Sciatic nerve (tissue), 2 donors: ENCODE measurements around the gene NDUFC2. TPM values are rescaled to one million over a fixed set of nuclear protein-coding genes. Genes with fewer than 3 reads are reported as not detected.
"Not testable (repeated sequence)": the region's sequence is repeated elsewhere in the genome, so short reads cannot be mapped to it uniquely, and the experiment has no call there.

Source experiments
- ATAC-seq: fragments of 200-7000 bp; cut with Tn5 transposase; one replicate; pipeline ENCODE4 v1.9.1; 2020; ENCODE audit warnings: mild to moderate bottlenecking, moderate library complexity
- DNase-seq: peaks from one replicate; pipeline ENCODE4 v3.0.0-alpha.2; 2020; ENCODE audit warnings: low spot score
- intact Hi-C: fragments of 100-400 bp; cut with DNase I; formaldehyde crosslinking; loops from one replicate; pipeline ENCODE4 v1.14.2; 2022
- total RNA-seq: library from RNA; stranded (reverse); fragmentation: NEBNext Ultra II Directional; extraction: Animal tissue kit (Norgen Biotek cat#: 25700); gene quantifications from one replicate; pipeline ENCODE4 v1.2.1, GENCODE V29; 2021
- donor health status: DM: no; HTN: no; CAD: no.
- donor health status: DM: no; HTN: no; CAD: no.

The NDUFC2 gene
- total RNA-seq: 123 TPM

DNA sequence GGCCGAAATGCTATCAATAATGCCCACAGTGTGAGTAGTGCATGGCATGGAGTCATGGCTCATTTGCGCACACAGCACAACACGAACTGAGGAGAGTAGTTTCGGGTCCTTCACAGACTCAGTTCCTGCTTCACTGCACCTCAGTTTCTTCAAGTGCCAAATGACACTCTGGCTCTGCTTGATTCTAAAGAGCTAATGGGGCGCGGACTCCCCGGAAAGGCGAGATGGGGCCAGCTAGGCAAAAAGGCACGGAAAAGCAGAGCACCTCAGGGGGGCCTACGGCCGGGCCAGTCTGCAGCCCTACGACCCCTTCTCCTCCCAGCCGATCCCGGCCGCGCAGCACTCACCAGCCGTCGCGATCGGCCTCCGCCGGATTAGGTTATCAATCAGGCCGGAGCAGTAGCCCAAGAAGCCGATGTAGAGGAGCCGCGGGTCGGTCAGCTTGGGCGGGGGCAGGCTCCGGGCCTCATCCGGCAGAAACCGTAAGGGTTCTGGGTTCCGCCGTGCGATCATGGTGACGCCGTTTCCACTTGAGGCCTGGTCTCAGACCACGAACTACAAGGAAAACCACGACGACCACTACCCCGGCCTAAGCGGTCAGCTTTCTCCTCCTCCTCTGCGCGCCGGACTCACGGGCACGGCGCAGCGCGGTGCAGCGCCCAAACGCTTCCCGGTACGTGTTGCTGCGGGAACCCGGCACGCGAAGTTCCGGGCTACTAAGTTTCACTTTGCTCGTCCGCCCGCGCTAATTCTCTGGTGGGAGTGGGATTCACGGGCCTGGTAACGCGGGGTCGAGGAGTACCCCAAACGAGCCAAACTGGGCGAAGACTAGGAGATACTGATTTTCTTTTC lies at the start of gene NDUFC2:
Gene NDUFC2 (minus strand): TSS at position 631 of the 852 bp plus-strand sequence. CDS start 118 bp downstream, at position 513.
- peak; percentile 97 for ATAC-seq
- intact Hi-C loops: no loop called here
- peak; percentile 86 for DNase-seq

GRCh38 chr11:78127403-78127802 lies 47.7 kb upstream of the NDUFC2 start:
- no peak for ATAC-seq
- DNase-seq: no peak
- intact Hi-C loops: no loop called here

GRCh38 chr11:78112582-78113275 lies 33.1 kb upstream of the NDUFC2 start:
- ATAC-seq (no peak), DNase-seq (no peak)
- intact Hi-C loops: no loop called here

- DNase-seq: no peak
- ATAC-seq: no peak
- intact Hi-C loops: no loop called here
Measured at GRCh38 chr11:78111298-78111697, 31.6 kb upstream of the NDUFC2 start.

DNA sequence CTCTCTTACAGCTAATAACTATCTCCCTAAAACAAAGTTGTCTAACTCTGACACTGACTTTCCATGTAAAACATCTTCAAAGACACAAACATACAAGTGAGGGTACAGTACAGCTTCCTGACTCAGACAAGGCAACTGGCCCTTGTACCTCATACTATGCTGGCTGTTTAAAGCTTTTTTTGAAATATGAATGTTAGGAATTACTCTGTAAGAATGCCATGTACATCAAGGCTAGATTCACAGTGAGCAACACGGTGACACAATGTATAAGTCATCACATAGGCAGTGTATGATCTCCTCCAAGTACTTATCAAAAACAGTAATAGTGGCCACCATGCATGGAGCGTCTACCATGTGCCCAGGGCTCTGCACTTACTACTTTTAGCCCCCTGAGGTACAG lies 31.2 kb upstream of the NDUFC2 start:
- no peak for ATAC-seq
- intact Hi-C loops: no loop called here
- no peak for DNase-seq

- intact Hi-C loops: no loop called here
- DNase-seq (no peak), ATAC-seq (no peak)
Measured at GRCh38 chr11:78110351-78110750, 30.7 kb upstream of the NDUFC2 start.

GRCh38 chr11:78109081-78110015 lies 29.7 kb upstream of the NDUFC2 start:
- no peak for ATAC-seq
- intact Hi-C loops: no loop called here
- no peak for DNase-seq

- intact Hi-C loops: no loop called here
- DNase-seq (no peak), ATAC-seq (no peak)
Measured at GRCh38 chr11:78100676-78101472, 21.2 kb upstream of the NDUFC2 start.

DNA sequence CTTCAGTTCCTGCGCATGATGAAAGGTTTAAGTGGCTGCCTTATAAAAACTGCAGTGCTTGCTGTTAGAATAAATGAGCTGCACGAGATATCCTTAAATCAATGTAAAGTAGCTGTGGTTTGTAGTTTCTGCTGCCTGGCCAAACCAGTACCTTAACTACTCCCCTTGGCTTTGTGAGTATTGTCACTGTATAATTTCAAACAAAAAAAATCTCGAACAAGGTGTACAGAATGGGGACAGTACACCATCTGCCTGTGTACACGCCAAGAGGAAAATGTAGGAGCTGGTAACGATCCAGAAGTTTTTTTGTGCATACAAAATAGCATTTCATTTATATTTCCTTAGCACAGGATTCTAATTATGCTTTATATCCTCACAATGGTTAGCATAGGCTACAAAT lies 20.6 kb upstream of the NDUFC2 start:
- ATAC-seq (no peak), DNase-seq (no peak)
- intact Hi-C loops: no loop called here

- DNase-seq: no peak
- intact Hi-C loops: no loop called here
- ATAC-seq: no peak
Measured at GRCh38 chr11:78099666-78100065, 20.0 kb upstream of the NDUFC2 start.

GRCh38 chr11:78097666-78098385 lies 18.2 kb upstream of the NDUFC2 start:
- ATAC-seq: no peak
- no peak for DNase-seq
- intact Hi-C loops: no loop called here

DNA sequence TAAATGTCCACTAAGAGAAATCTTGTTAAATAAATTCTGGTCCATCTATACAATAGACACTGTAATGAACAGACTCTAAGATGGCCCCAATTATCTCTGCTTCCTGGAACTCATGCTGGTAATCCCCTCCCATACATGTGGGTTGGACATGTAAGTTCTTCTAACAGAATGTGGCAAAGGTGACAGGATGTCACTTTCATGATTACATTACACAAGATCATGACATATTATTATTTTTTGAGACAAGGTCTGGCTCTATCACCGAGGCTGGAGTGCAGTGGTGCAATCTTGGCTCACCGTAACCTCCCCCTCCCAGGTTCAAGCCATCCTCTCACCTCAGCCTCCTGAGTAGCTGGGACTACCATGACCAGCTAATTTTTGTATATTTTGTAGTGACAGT lies 14.6 kb upstream of the NDUFC2 start:
- ATAC-seq (no peak), DNase-seq (no peak)
- intact Hi-C loops: no loop called here

- DNase-seq, intact Hi-C loops: not testable (repeated sequence)
Measured at GRCh38 chr11:78086521-78087074, 6.9 kb upstream of the NDUFC2 start.

GRCh38 chr11:78085972-78086371 lies 6.3 kb upstream of the NDUFC2 start:
- intact Hi-C loops: no loop called here
- DNase-seq (no peak), ATAC-seq (no peak)

More at GRCh38 chr11:78086521-78087074, 6.9 kb upstream of the NDUFC2 start:
- not testable (repeated sequence) for ATAC-seq

GRCh38 chr11:78084506-78084905 lies 4.8 kb upstream of the NDUFC2 start:
- intact Hi-C loops, DNase-seq, ATAC-seq: not testable (repeated sequence)

GRCh38 chr11:78083021-78083420 lies 3.4 kb upstream of the NDUFC2 start:
- no peak for DNase-seq
- ATAC-seq: no peak
- intact Hi-C loops: no loop called here

DNA sequence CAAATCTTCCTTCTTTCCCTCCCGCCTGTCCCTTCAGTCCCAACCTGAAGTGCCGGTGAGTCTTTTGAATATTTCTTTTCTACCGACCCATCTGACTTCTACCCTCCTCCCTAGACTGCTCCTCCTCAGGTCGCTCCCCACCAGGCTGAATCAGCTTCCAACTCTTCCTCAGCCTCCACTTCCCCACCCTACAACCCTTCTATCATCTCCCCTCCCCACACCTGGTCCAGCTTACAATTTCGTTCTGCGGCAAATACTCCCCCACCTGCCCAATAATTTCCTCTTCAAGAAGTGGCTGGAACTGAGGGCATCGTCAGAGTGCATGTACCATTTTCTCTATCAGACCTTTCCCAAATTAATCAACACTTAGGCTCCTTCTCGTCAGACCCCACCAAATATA lies 2.5 kb upstream of the NDUFC2 start:
- ATAC-seq (no peak), DNase-seq (no peak)
- intact Hi-C loops: no loop called here

- no peak for ATAC-seq
- no peak for DNase-seq
- intact Hi-C loops: no loop called here
Measured at GRCh38 chr11:78081583-78081982, 1.9 kb upstream of the NDUFC2 start.
